Skeletal muscle satellite cell (primary cell): ENCODE measurements around the gene SDHAF2.

ENCODE experiments used
- H3K27me3 ChIP-seq: 2 replicates; pipeline ENCODE4 v1.7.0; 2013; ENCODE audit warnings: low read length; ENCODE audit not compliant: control insufficient read depth, insufficient read depth
- H3K36me3 ChIP-seq: 2 replicates; pipeline ENCODE4 v1.7.0; 2013; ENCODE audit warnings: mild to moderate bottlenecking, control low read depth, low read length; ENCODE audit not compliant: insufficient read depth
- H3K4me1 ChIP-seq: 2 replicates; pipeline ENCODE4 v1.7.0; 2013; ENCODE audit warnings: low read length; ENCODE audit not compliant: control insufficient read depth, insufficient read depth
- H3K4me2 ChIP-seq: 2 replicates; pipeline ENCODE4 v1.7.0; 2013; ENCODE audit warnings: mild to moderate bottlenecking, low read length
- H3K4me3 ChIP-seq: 2 replicates; pipeline ENCODE4 v1.7.0; 2013; ENCODE audit warnings: low read length
- H3K9ac ChIP-seq: 2 replicates; pipeline ENCODE4 v1.7.0; 2013; ENCODE audit warnings: mild to moderate bottlenecking, low read depth, low read length, moderate library complexity
- H3K9me3 ChIP-seq: replicated peaks from 2 replicates; pipeline ENCODE4 v1.7.0; 2013; ENCODE audit warnings: mild to moderate bottlenecking, control low read depth, low read length

SDHAF2 gene

DNA sequence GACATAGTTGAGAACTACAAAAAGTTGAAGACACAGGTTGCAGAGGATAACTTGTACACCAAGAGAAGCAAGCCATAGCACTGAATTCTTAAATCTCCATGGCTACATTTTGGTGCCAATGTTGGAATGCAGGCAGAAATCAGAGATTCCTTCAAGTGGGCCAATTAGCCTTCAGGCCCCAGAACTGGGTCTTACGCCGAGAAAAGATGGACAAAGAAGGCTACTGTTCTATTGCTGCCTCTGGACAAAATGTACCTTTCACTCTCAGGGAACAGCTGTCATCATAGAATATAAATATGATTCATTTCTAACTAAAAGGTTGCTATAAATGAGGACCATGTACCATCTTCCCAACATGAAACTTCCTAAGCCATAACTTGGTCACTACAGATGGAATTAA lies 23.9 kb upstream of the SDHAF2 start:
- H3K4me1 ChIP-seq = no peaks in the 10 kb centered on the region

DNA sequence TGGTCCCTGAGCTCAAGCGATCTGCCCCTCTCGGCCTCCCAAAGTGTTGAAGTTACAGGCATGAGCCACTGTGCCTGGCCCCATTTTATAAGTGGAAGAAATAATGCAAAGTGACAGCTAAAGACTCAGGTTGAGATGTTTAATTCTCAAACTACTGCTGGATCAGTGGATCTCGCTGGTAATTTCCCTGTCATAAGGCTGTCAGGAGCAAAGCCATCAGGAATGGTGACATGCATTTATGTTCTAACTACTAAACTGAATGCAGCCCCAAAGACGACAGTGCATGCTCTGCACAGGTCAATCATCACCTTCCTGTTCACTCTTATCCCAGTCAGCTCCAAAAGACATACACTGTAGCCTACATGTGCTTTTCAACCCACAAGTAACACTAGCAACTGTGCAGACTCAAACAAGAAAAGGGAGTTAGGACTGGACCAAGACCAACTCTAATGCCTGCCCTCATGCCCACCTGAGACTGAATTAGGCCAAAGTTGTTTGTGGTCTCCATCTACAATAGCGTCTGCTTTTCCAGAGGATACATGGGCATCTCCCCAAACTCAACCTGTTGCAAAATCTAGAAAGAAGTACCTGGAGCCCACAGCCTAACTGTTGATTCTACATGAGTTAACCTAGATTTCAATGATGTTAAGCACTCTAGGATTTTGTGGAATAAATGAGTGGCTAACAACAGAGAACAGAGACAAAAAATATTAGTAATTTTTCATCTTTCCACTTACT lies 22.8 kb upstream of the SDHAF2 start:
- Histone ChIP-seq H3K4me3 (no peak overlapping the region), H3K27me3 (no peaks in the 10 kb centered on the region), H3K4me2 (no peak overlapping the region), H3K4me1 (no peaks in the 10 kb centered on the region), H3K9me3 (no peaks in the 10 kb centered on the region), H3K36me3 (peaks cover 88% of the 10 kb centered on the region), H3K9ac (no peak overlapping the region)

More for the DNA sequence above, 23.9 kb upstream of the SDHAF2 start:
- Histone ChIP-seq H3K4me2 (no peak overlapping the region), H3K9ac (no peak overlapping the region), H3K4me3 (no peak overlapping the region), H3K9me3 (no peaks in the 10 kb centered on the region), H3K27me3 (no peaks in the 10 kb centered on the region), H3K36me3 (peaks cover 85% of the 10 kb centered on the region)

DNA sequence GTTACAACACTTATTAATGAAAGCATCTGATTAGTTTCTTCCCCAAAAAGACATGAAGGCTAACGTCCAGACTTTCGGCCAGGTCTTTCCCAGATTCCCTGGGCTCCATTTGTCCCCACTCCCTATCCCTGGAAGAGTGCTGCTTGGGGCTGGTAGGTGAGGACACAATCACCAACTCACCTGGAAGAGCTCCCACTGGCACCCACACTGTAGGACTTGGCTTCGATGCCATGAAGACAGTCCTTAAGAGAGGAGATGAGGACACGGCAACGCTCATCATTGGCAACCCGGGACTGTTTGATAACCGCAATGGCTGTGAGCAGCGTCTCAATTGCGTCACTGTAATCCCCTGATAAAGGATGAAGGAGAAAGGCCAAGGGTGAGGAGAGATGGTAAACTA lies 18.3 kb upstream of the SDHAF2 start:
- peaks cover 84% of the 10 kb centered on the region for H3K36me3 ChIP-seq
- H3K4me1 ChIP-seq = peaks cover 15% of the 10 kb centered on the region
- no peak overlapping the region for H3K9ac ChIP-seq
- H3K4me2 ChIP-seq = no peak overlapping the region
- H3K4me3 ChIP-seq = no peak overlapping the region
- H3K27me3 ChIP-seq = no peaks in the 10 kb centered on the region
- no peaks in the 10 kb centered on the region for H3K9me3 ChIP-seq

DNA sequence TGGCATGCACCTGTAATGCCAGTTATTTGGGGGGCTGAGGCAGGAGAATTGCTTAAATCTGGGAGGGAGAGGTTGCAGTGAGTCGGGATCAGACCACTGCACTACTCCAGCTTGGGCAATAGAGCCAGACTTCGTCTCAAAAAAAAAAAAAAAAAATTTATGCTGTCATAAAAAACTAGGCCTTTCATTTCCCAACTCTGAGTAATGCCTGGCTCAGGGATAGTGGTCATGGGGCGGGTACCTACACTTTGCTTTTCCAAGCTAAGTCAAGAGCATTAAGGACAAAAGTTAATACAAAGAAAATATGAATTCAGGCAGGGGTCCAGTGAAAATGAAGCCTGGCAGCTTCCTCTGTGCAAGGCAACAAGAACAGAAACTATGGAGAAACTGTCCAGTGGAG lies 16.4 kb upstream of the SDHAF2 start:
- H3K9ac ChIP-seq = peak overlapping the region; percentile 12
- H3K9me3 ChIP-seq = no peaks in the 10 kb centered on the region
- no peak overlapping the region for H3K4me3 ChIP-seq
- no peaks in the 10 kb centered on the region for H3K27me3 ChIP-seq
- peaks cover 87% of the 10 kb centered on the region for H3K36me3 ChIP-seq
- no peak overlapping the region for H3K4me2 ChIP-seq
- H3K4me1 ChIP-seq = peaks cover 29% of the 10 kb centered on the region

DNA sequence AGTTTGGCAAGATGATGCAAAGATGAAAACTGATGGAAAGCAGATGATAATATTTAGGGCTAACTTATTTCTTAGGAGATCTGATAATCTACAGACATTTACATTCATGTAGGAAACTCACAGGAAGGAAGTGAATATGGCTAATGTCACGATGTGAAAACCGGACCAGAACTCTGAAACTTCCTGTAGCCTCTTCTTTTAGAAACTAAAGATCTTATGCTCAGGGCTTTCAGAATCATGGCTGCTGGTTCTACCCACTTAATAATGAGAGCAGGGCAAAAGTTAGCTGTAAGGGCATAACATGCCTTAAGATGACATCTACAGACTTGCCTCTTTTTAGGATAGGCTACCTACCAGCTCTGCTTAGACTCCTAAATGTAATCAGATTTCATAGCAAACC lies 15.4 kb upstream of the SDHAF2 start:
- Histone ChIP-seq H3K4me3 (no peak overlapping the region), H3K9me3 (no peaks in the 10 kb centered on the region), H3K36me3 (peaks cover 88% of the 10 kb centered on the region), H3K4me1 (peaks cover 29% of the 10 kb centered on the region), H3K4me2 (no peak overlapping the region), H3K27me3 (no peaks in the 10 kb centered on the region), H3K9ac (no peak overlapping the region)

DNA sequence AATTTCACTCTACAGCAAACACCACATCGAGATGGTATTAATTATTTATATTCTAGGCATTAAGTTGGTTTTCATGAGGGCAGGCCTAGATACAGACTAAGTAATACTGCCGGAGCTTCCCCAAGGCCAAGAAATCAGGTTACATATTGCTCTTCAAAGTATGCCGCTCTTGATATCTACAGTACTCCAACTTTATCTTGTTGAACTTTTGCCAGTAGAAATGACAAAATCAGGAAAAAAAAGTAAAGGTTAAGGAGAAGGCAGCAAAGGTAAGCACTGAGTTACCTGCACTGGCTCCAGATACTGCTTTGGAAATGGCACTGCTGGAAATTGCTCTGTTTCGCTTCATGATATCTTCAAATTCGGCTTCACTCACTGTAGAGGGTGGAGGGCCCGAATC lies 14.5 kb upstream of the SDHAF2 start:
- no peak overlapping the region for H3K4me2 ChIP-seq
- H3K9ac ChIP-seq = no peak overlapping the region
- H3K9me3 ChIP-seq = no peaks in the 10 kb centered on the region
- H3K27me3 ChIP-seq = no peaks in the 10 kb centered on the region
- peaks cover 29% of the 10 kb centered on the region for H3K4me1 ChIP-seq
- H3K36me3 ChIP-seq = peaks cover 88% of the 10 kb centered on the region
- H3K4me3 ChIP-seq = no peak overlapping the region

DNA sequence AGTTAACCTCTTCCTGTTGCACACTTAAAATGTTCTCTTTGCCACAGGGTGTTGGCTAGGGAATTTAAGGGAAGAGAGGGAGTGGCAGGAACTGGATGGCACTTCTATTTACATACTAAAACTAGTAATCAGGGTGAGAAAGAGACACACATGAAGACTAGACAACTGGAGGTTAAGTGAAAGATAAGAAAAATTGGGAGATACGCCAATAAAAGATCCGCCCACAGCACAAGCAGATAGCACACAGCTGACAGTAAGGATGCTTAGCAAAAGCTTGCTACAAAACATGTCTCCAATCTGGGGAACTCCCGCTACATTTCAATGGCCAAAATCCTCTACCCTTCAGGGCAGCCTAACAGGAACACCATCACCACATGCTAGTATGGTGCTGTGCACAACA lies 13.0 kb upstream of the SDHAF2 start:
- Histone ChIP-seq H3K27me3 (no peaks in the 10 kb centered on the region), H3K36me3 (peaks cover 88% of the 10 kb centered on the region), H3K4me2 (no peak overlapping the region), H3K9me3 (no peaks in the 10 kb centered on the region), H3K9ac (no peak overlapping the region), H3K4me3 (no peak overlapping the region), H3K4me1 (peaks cover 29% of the 10 kb centered on the region)

DNA sequence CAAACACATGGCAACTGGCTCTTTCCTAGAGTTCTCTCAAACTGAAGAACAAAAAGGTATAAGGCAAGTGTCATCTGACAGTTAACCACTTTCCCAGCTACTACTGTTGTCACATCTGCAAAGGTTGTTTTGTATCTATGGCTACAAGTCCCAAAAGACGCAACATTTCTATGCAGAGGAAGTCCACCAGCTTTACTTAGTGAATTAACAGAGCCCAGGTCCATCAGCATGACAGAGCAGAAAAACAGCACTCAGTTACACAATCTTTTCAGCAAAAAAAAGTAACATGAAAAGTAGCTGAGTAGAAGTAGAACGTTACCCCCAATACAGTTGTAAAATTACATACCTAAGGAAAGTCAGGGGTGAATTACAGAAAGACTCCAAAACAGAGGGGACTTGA lies 12.3 kb upstream of the SDHAF2 start:
- H3K4me3 ChIP-seq = no peak overlapping the region

DNA sequence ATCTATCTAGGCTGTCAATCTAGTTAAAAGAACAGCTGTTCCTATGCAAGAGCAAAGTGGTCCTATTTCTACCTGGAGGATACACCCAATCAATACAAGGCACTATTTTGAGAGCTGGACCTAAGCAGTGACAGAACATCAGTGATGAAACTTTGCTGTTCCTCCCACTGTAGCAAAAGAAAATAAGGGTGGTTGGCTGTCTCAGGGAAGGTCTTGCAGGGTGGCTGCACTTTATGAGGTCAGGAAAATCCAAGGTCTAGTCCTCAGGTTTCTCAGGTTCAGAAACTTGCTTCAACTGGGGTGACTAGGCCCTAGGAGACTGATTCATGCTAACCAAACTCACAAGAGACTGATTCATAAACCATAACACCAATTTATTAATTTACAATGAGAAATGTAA lies 11.8 kb upstream of the SDHAF2 start:
- no peaks in the 10 kb centered on the region for H3K9me3 ChIP-seq
- peaks cover 89% of the 10 kb centered on the region for H3K36me3 ChIP-seq
- no peak overlapping the region for H3K4me2 ChIP-seq
- no peaks in the 10 kb centered on the region for H3K27me3 ChIP-seq
- peaks cover 28% of the 10 kb centered on the region for H3K4me1 ChIP-seq
- H3K4me3 ChIP-seq = no peak overlapping the region
- no peak overlapping the region for H3K9ac ChIP-seq

More for the DNA sequence above, 12.3 kb upstream of the SDHAF2 start:
- no peaks in the 10 kb centered on the region for H3K9me3 ChIP-seq
- no peak overlapping the region for H3K9ac ChIP-seq
- H3K36me3 ChIP-seq = peaks cover 93% of the 10 kb centered on the region
- H3K4me2 ChIP-seq = no peak overlapping the region
- no peaks in the 10 kb centered on the region for H3K27me3 ChIP-seq
- peaks cover 29% of the 10 kb centered on the region for H3K4me1 ChIP-seq

DNA sequence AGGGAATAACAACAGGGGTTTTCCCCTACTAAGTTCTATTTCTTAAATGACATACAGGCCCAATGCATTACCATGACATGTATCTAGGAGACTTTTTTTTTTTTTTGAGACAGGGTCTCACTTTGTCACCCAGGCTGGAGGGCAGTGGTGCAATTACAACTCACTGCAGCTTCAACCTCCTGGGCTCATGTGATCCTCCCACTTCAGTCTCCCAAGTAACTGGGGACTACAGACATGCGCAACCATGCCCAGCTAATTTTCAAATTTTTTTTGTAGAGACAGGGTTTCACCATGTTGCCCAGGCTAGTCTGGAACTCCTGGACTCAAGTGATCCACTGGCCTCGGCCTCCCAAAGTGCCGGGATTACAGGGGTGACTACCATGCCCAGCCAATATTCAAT lies 7.7 kb upstream of the SDHAF2 start:
- no peak overlapping the region for H3K9ac ChIP-seq
- H3K4me3 ChIP-seq = no peak overlapping the region
- H3K36me3 ChIP-seq = peaks cover 78% of the 10 kb centered on the region
- no peak overlapping the region for H3K4me2 ChIP-seq
- no peaks in the 10 kb centered on the region for H3K9me3 ChIP-seq
- peaks cover 11% of the 10 kb centered on the region for H3K4me1 ChIP-seq
- H3K27me3 ChIP-seq = no peaks in the 10 kb centered on the region

DNA sequence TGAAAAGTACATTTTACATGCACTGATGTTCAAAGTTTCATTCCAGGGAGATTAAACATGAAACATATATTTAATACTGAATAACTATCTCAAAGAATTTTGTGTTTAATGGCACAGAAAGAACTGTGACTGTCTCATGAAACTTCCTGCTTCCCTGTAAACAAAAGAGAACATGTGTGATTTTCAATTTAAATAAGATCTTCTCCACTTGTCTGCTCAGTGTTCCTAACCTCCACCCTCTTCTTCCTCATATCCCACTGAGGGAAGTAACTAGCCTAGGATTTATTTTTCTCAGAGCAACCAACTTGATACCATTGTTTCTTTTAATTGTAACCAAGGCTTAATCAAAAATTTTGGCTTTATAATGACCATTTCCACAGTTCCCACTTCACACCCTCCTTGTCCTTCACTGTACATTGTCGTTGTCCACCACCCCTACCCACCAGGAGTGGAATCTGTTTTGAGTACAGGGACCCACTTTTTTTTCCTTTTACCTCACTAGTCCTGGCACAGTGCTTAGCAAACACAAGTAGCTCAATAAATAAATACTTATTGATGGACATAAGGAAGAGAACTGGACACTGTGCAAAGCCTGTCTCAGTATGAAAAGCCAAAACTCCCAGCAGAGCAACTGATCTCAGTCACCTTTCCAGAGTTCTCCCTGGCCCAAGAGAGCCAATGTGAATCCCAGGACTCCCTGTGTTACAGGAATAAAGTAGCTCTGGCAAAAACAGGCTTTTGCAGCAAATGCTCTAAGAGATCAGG lies 4.4 kb upstream of the SDHAF2 start:
- no peaks in the 10 kb centered on the region for H3K9me3 ChIP-seq
- no peak overlapping the region for H3K4me2 ChIP-seq
- H3K36me3 ChIP-seq = peaks cover 66% of the 10 kb centered on the region
- peaks cover 7% of the 10 kb centered on the region for H3K4me1 ChIP-seq
- no peak overlapping the region for H3K4me3 ChIP-seq
- no peaks in the 10 kb centered on the region for H3K27me3 ChIP-seq
- no peak overlapping the region for H3K9ac ChIP-seq

DNA sequence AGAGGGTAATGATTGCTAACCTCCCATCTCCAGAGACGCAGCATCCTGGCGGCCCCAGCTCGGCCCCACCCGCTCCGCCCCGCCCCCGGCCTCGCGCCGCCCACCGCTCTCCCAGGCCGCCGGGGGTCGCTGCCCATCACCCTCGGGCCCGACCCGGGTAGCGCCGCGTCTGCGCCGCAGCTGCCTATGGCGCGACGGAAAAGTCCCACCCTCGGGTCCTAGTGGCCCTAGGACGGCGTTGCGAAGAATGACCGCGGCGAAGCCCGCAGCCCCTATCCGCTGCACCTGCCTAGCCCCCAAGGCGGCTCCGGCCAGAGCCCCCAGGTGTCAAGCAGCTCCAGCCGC lies 606 bp upstream of the SDHAF2 start:
- peak overlapping the region; percentile 92 for H3K4me2 ChIP-seq
- peaks cover 47% of the 10 kb centered on the region for H3K36me3 ChIP-seq
- H3K9ac ChIP-seq = peak overlapping the region; percentile 99
- no peaks in the 10 kb centered on the region for H3K27me3 ChIP-seq
- no peaks in the 10 kb centered on the region for H3K9me3 ChIP-seq
- H3K4me1 ChIP-seq = peaks cover 9% of the 10 kb centered on the region
- H3K4me3 ChIP-seq = peak overlapping the region; percentile 99
